Stimulated activated CD8-positive, alpha-beta memory T cell treated with anti-CD3 and anti-CD28 coated beads, Interleukin-2, amount 100 ng/mL, for 1 hour (primary cell): ENCODE measurements around the gene ARPC2.
"Not testable (repeated sequence)": the region's sequence is repeated elsewhere in the genome, so short reads cannot be mapped to it uniquely, and the experiment has no call there.

Experiments
- DNase-seq, 2 donors: peaks; one replicate each; pipeline ENCODE4 v3.0.0-alpha.2; 2020; ENCODE audit warnings: low read depth in 2 of 2

Gene ARPC2

DNA sequence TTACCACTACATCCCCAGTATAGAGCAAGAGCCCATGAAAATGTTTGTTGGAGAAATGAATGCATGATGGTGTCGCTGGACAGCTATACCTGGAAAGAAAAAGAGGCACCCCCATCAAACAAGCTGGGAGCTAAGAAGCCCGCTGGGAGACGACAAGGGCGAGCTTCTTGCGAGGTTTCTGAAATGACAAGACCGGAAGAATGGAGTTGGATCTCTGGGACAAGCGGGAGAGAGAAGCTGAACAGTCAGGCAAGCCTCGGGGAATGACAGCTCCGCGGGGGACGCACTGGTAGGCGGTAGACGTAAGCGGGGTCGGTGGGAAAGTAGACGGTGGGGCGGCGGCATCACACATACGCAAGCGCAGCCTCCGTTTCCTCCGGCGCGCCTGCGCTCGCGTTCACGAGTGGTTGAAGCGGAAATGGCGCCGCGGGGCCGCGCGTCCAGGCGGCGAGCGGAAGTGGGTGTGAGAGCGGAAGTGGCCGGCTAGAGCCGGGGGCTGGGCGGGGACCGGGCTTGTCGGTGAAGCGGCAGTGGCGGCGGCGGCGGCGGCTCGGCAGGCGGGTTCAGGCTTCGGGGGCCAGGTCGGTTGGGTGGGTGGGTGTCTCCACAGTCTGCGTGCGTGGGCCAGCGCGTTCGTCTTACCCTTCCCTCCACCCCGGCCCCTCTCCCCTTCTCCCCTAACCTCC lies at the start of gene ARPC2:
Gene ARPC2, plus strand, starts transcription at position 516 of the 686 bp plus-strand sequence. CDS start 282 bp downstream, outside the sequence.
- DNase-seq = peak; percentile 90 to 93

DNA sequence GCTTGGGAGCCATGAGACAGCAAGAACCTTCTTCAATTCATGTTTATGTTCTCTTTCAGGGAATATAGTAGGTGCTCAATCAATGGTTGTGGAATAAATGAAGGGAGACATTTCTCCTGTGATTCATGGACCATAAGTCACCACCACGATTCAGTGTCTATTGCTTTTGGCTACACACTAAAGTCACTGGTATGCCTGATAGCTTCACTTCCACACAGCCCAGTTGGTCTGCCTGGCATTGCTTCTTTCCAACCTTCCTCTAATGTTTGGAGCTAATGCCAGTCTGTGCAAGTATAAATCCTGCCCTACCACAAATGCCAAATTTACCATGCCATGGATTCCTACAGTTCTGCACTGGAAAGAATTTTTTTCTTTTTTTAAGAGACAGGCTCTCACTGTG lies 49.0 kb upstream of the ARPC2 start:
- no peak for DNase-seq

DNA sequence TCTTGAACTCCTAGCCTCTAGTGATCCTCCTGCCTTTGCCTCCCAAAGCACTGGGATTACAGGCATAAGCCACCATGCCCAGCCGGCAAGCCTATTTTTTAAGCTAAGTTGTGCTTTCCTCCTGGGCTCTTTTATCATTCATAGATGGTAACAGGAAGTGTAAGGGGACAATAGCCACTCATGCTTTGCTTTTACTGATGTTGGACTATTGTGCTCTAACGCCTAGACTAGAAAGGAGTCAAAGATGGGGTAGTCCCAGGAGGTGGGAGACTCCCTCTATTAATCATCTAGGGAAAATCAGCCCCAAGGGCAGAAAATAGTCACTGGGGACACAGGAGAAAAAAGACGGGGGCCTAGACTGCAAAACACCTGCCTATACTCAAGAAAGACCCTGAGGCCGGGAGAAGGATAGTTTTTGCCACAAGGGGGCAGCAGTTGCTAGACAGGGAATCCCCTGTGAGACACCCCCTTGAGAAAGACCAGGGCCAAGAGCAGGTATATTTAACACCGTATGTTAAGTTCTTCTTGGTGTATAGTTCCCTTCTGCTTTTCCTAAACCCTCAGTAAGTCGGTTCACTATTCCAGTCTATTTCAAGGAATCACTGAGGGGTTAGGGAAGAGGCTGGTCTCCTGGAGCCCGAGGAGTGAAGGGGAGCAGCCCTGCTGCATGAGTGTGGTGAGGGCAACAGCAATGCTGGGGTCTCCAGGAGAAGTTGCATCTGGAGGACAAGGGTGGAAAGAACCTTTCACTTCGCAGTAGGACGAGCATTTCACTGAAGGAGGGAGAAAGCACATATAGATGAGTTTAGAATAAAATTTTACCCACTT lies 48.1 kb upstream of the ARPC2 start:
- peak; percentile 47 to 59 for DNase-seq

DNA sequence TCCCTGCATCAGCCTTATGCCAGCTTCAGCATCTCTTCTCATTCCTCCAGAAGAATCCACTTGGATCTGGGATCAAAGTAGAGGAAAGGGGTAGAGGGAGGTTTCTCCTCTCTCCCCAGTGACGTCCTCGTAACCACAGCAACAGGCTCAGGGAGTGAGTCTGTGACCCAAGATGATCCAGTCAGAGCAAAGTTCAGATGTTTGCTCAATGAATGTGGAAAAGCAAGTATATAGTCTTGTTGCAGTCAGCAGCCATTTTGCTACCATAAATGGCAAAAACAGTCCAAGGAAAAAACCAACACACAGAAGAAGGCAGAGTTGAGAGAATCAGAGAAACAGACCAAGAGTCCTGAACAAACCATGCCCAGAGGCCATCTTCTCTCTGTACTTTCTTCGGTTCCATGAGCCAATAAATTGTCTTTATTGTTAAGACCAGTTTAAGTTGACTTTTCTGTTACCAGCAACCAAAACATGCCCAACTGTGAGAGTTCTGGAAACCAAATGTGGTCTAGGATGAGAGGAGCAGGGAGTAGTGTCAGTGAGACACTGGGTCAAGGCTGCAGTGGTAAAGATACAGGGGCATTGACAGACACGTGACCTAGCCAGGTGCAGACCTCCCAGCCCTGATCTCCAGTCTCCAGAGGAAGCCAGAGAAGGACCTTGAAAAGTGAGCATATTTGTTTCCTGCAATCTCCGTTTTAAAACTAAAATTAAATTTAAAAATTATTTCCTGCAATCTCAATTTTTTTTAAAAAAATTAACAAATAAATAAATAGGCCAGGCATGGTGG lies 47.0 kb upstream of the ARPC2 start:
- DNase-seq = no peak

DNA sequence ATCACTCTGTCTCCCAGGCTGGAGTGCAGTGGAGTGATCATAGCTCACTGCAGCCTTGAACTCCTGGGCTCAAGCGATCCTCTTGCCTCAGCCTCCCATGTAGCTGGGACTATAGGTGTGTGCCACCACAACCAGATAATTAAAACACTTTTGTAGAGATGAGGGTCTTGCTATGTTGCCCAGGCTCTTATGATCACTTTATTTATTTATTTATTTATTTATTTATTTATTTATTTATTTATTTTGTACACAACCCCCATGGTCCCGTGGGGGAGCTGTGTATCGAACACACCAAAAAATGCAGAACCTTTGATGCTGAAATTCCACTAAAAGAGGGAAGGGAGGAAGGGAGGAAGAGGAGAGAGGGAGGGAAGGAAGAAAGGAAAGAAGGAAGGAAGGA lies 45.2 kb upstream of the ARPC2 start:
- DNase-seq = not testable (repeated sequence)

DNA sequence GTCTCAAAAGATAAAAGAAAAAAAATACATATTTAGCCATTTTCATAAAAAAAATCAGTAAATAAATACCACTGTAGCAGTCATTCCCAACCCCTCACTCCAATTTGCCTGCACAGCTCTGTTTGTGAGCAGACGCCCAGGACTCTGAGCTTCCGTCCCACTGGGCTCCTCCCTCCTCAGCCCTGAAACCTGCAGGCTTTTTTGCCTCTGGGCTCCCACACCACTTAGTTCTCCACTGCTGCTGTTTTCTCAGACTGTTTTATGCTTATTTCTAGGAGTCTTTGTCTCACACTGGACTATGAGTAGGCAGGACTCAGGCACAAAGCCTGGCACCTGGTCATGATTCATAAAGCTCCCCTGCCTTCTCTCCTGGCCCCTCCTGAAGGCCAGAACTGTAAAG lies 44.1 kb upstream of the ARPC2 start:
- no peak for DNase-seq

DNA sequence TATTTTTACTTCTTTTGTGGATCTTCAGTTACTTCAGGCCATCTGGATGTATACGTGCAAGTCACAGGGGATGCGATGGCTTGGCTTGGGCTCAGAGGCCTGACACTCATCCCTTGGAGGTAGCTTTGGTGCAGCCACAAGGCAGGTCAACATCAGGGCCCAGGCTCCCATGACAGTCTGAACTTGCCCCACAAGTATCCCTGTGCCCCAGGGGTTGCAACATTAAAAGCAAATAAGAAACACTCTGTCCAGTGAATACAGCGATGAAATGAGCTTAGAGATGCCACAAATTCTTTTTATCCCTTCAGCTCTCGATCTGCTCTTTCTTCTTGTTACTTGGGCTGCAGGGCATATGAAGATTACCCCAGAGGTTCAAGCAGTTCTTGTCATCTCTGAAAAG lies 37.2 kb upstream of the ARPC2 start:
- no peak for DNase-seq

DNA sequence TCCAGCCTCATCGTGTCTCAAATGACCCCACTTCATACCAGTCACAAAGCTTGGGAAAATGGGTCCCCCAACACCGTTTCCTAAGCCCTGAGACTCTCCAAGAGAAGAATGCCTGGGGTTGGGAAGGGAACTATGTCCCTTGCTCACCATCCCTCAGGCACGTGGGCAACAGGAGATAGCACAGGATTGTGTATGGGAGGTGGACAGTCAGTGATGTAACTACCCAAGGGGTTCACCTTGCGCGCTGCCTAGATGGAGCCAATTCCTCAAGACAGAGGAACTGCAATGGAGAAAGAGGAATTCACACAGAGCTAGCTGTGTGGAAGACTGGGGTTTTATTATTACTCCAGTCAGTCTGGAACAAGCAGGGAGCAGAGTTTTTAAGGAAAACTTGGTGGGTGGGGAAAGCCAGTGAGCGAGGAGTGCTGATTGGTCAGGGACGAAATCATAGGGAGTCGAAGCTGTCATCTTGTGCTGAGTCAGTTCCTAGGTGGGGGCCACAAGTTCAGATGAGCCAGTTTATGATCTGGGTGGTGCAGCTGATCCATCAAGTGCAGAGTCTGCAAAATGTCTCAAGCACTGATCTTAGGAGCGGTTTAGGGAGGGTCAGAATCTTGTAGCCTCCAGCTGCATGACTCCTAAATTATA lies 36.4 kb upstream of the ARPC2 start:
- DNase-seq = no peak

DNA sequence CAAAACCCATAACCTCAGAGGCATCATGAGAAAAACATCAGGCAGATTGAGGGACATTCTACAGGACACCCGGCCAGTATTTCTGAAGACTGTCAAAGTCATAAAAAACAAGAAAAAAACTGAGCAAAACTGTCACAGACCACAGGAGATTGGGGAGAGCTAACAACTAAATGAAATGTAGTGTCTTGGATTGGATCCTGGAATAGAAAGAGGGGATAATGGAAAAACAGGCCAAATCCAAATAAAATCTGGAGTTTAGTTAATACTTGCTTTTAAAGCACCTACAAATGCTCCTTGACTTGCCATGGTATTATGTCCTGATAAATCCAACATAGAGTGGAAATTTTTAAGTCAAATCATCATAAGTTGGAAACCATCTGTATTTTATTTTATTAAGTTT lies 32.7 kb upstream of the ARPC2 start:
- no peak for DNase-seq

DNA sequence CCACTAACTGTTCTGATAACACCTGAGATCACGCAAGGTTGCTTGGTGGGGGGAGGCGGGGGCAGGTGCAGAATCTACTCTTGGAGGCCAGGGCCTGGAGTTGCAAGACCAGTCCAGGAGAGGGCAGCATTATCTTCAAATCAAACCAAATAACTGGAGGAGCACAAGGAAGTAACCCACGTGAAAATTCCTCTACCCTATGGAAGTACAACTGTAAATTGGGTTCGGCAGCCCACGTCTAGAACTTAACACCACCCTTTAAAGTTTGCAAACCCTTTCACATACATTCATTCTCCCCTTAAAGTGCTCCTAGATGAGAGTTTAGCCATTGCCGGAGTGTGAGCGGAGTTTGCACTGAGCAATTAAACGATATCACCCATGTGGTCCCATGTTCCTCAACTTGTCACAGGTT lies 30.6 kb upstream of the ARPC2 start:
- DNase-seq = peak; percentile 40 to 45

DNA sequence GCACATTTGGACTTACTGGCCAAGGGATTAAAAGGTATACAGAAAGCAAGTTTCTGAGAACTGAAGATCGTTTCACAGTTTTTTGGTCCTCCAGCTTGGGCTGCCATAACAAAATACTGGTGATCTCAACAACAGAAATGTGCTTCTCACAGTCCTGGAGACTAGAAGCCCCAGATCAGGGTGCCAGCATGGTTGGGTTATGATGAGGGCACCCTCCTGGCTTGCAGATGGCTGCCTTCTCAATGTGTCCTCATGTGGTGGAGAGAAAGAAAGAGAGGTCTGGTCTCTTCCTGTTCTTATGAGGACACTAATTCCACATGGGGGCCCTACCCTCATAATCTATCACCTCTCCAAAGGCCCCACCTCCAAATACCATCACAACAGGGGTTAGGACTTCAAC lies 30.1 kb upstream of the ARPC2 start:
- no peak for DNase-seq

DNA sequence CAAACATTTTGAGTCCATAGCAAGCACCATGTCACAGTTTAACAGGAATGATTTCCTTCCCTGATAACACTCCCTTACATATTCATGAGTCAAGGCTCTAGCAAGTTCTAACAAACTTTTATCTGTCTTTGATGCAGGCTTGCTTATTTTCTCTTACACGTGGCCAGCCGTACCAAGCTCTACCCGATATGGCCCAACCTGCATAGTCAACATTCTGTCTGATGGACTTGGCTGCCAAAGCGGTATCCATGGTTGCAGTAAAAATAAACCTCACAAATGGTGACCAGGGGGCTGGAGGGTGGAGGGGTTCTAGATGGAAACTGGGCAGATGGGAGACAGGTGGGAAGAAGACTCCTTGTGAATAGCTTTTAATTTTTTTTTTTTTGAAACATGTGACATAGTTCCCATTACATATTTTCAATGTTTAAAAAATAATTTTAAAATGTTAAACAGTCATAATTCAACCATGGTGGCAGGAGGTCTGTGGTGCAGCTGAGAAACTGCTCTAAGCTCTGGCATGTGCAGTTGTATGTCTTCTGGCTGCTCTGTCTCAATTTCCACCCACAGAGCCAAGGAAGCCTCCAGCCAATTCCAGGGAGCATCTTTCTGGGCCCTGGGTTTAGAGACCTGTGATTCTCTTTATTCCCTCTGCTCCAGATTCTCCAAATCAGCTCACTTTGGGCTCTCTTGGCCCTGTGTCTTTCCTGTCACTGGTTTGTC lies 29.5 kb upstream of the ARPC2 start:
- no peak for DNase-seq

DNA sequence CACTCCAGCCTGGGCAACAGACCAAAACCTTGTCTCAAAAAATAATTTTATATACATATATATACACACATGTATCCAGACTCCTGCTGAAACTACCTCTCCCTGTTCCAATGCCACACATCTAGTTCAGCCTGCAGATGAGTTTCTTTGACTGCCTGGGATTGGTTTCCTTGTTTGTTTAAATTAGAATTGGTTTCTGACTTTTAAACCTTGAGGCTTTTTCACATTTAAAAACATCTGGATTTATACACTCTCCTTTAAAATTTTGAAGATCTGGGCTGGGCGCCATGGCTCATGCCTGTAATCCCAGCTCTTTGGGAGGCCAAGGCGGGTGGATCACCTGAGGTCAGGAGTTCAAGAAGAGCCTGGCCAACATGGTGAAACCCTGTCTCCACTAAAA lies 28.5 kb upstream of the ARPC2 start:
- DNase-seq = no peak

DNA sequence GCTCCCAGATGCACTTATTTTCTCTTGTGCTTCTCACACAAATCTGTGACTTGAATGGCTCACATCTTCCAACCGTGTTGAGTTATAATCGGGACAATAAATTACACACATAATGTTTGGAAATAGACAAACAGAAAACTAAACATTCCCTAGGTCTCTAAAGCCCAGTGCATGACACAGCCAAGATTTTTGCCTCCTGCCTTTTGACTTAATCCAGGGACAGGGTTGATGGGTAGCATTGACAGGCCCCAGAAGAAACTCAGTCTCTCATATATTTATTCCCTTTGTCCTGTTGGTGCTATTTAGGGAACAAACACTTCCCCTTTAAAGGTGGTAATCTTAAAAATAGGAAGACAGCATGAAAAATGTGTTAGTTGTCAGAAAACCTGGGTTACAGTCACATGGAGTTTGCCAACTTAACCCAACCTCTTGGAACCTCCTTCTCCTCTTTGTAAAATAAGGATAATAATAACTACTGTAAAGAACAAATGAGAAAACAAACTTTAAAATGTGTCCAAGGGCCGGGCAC lies 24.0 kb upstream of the ARPC2 start:
- no peak for DNase-seq

DNA sequence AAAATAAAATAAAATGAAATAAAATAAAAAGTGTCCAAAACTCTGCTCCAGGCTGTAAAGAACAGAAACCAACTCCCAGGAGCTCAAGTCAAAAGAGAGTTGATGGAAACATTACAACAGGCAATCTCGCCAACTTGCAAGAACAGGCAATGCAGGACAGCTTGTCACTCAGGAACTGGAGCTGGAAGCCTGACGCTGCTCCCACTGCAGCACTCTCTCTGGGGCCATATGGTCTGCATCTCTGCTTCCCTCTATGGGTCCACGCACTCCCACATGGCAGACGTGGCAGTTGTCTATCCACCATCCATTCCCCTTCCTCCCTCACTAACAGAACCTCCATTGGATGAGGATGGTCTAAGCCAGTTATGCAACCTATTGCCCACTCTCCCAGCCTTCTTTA lies 23.3 kb upstream of the ARPC2 start:
- no peak for DNase-seq

DNA sequence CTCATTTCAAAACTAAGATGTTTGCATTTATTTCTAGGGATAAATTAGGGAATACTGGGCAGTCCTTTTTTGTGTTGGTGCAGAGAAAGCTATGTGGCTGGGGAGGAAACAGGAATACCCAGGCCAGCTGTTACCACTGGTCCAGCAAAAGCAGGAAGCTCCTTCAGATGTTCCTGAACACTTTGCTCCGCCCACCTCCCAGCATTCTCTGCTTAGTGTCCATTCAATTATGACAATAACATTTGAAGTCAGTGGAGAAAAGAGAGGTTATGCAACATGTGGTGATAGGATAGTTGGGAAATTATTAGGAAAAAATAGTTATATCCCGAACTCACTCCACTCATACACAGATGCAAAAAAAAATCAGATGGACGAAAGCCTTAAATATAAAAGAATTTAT lies 22.1 kb upstream of the ARPC2 start:
- no peak for DNase-seq

DNA sequence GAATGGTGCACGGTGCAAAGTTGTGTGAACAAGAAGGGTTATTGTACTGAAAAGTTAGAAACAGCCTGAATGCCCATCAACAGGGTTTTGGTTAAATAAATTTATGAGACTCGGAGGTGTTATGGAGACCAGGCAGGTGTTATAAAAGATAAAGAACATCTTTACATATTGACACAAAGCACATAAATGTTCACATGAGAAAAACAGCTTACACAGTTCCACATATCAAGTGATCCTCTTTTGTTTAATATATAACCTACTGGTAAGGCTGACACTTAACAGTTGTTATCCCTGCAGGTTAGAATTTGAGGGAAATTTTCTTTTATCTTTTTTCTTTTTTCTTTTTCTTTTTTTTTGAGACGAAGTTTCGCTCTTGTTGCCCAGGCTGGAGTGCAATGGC lies 20.0 kb upstream of the ARPC2 start:
- DNase-seq = no peak

DNA sequence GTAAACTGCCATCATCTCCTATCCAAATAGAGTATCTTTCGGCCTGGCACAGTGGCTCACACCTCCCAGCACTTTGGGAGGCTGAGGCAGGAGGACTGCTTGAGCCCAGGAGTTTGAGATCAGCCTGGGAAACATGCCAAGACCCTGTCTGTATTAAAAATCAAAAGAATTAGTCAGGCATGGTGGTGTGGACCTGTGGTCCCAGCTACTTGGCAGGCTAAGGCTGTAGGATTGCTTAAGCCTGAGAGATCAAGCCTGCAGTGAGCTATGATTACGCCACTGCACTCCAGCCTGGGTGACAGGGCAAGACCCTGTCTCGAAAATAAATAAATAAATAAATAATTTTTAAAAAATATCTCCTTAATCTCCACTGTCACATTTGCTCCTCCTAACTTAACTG lies 14.7 kb upstream of the ARPC2 start:
- no peak for DNase-seq

DNA sequence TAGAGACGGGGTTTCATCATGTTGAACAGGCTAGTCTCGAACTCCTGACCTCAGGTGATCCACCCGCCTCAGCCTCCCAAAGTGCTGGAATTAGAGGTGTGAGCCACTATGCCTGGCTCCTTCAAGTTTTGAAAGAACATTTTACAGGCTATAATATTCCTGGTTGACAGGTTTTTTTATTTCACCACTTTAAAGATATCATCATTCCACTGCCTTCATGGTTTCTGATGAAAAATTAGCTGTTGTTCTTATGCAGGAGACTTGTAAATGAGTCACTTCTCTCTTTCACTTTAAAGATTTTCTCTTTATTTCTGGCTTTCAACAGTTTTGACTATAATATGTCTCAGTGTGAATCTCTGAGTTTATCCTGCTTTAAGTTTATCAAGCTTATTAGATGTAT lies 7.9 kb upstream of the ARPC2 start:
- no peak for DNase-seq

DNA sequence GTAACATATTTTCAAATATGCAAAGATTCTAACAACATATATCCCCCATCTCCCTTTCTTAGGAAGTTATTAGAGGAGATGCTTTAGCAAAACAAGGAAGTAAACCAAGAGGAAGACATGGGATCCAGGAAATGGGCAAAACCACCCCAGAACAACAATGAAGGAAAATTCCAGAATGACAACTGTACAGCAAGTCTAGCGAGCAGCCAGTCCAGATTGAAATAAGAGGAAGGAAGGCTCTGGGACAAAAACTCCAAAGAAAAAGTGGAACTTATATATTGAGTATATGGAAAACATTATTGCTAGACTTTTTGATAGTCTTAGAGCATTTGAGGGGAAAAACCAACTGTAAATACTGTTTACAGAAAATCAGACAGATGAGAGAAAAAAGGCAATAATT lies 2.9 kb upstream of the ARPC2 start:
- no peak for DNase-seq

DNA sequence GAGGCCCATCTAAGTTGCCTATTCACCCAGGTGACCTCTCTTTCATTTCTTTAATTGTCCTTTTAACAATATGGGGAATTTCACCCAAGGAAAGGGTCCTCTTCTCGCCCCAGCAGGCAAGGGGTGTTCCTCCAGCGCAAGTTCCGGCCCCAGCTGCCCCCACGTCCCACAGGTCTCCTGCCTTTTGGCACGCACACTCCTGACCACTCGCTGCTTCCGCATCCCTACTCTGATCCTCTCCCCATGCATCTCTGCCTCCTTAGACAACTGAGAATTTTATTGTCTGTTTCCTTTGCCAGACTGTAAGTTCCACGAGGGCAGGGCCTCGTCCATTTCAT lies 684 bp upstream of the ARPC2 start:
- DNase-seq = no peak
